OCI-LY7 (cell line): ENCODE data around the gene MAN1A2.

Experiments
- CTCF ChIP-seq: fragments of 200-600 bp; sonication (generic); conservative IDR thresholded peaks from 2 replicates; pipeline ENCODE4 v1.5.1; 2014; ENCODE audit warnings: mild to moderate bottlenecking, antibody characterized with exemption, low read length, moderate library complexity, mixed read lengths
- EZH2phosphoT487 ChIP-seq: fragments of 200-600 bp; sonication (generic); IDR thresholded peaks from 2 replicates; pipeline ENCODE4 v1.6.1; 2018; ENCODE audit warnings: low read depth, borderline replicate concordance, mild to moderate bottlenecking, mixed run types, antibody characterized with exemption, low read length, moderate library complexity, mixed read lengths

GRCh38 chr1:117575586-117576225, 208.5 kb downstream of the MAN1A2 start:
- TF ChIP-seq CTCF (no peak), EZH2phosphoT487 (no peak)
